OCI-M2 (cell line): ENCODE measurements around the gene B3GNT8.
"Not testable (repeated sequence)": the region's sequence is repeated elsewhere in the genome, so short reads cannot be mapped to it uniquely, and the experiment has no call there.

Experiments
- DNase-seq: peaks from one replicate; lab custom pipeline; 2025; ENCODE audit not compliant: unreplicated experiment; lab: John Stamatoyannopoulos, UW

The B3GNT8 gene

GRCh38 chr19:41392775-41393174 is 34.4 kb downstream of the B3GNT8 start:
- DNase-seq: no peak

- DNase-seq: no peak
These were observed 35.6 kb downstream of the B3GNT8 start for GRCh38 chr19:41391618-41392017.

- DNase-seq: no peak
These were observed 40.7 kb downstream of the B3GNT8 start for GRCh38 chr19:41386442-41386841.

GRCh38 chr19:41384351-41384750 is 42.8 kb downstream of the B3GNT8 start:
- no peak for DNase-seq

GRCh38 chr19:41381536-41381935 is 45.6 kb downstream of the B3GNT8 start:
- DNase-seq: not testable (repeated sequence)

- DNase-seq: no peak
These were observed 49.0 kb downstream of the B3GNT8 start for GRCh38 chr19:41377977-41378709.

- no peak for DNase-seq
These were observed 50.2 kb downstream of the B3GNT8 start for GRCh38 chr19:41376998-41377365.

- DNase-seq: no peak
These were observed 50.8 kb downstream of the B3GNT8 start, which contains the start of gene TMEM91 for GRCh38 chr19:41376241-41376997. Gene TMEM91 (plus strand): TSS chr19:41376533. CDS start chr19:41378310, 1,777 bp downstream.
